ENCODE results near the gene FOXD4L5. TPM values are rescaled to one million over a fixed set of nuclear protein-coding genes. Genes with fewer than 3 reads are reported as not detected.
"Not testable (repeated sequence)": the region's sequence is repeated elsewhere in the genome, so short reads cannot be mapped to it uniquely, and the experiment has no call there.

FOXD4L5 gene
- polyA plus RNA-seq (2013, experiment 1 of 2; ENCODE audit: insufficient read length), result 0.05 TPM
- not detected for polyA plus RNA-seq (2013, experiment 2 of 2; ENCODE audit: insufficient read length)

DNA sequence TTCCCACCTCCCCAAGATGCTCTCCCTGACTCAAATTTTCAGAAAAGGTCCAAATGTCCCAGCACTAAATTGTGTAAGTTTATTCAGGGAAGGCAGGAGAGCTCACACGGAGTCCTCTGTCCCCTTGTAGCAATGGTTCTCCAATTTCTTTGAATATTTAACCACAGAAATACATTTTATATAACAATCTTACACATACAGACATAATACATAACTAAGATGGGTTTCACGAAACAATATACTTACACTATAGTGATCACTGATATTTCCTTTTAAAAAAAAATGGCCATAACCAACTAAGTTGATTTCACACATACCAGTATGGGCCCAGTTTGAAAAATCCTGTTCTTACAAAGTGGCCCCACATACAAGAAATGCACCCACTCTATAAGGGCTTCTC, at the start of gene FOXD4L5:
TSS of gene FOXD4L5 (minus strand) at position 101 of the 400 bp plus-strand sequence. CDS start 832 bp downstream, outside the sequence.
- DNase-seq, result not testable (repeated sequence)

- not testable (repeated sequence) for DNase-seq
Observed at GRCh38 chr9:65283943-65284342, 1.1 kb downstream of the FOXD4L5 start.

DNA sequence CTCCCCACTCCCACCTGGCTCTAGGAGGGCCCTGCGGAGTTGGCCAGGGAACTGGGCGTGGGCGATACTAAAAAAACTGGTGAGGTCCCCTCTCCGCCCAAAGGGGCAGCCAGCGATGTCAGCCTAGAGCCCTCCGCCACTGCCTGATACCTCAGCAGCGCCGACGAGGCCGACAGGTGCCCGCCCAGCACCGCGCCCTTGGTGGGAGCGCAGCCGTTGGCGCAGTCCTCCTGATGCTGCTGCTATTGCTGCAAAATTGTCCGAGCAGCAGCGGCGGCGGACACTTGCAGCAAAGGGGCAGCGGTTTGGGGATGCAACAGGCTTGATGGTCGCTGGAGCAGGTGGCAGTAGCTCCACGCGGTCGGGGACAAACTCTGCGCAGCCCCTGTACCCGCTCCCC, 2.0 kb downstream of the FOXD4L5 start:
- DNase-seq, result not testable (repeated sequence)
